GM19467 (cell line): Measurements from ENCODE around the gene DENND5B.

Source experiments
- ATAC-seq: cut with Tn5 transposase; IDR thresholded peaks from one replicate; pipeline ENCODE4 v1.9.1; 2021; ENCODE audit warnings: mild to moderate bottlenecking, moderate library complexity; ENCODE audit not compliant: unreplicated experiment

DENND5B gene

DNA sequence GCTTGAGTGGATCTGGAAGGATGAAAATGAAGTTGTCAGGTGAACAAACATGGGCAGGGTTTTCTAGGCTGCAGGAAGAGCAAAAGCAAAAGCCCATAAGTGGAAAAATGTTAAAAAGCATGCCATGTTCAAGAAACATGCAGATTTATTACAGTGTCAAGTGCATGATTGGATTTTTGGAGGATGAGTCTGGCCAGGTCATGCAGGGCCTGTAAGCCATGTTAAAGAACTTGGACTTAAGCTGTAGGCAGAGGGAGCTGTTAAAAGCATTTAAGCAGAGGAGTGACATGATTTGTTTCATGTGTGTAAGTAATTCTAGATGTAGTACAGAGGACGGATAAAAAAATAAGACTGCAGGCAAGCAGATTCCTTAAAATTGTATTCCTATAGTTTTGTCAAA is 248.7 kb downstream of the DENND5B start:
- no peak for ATAC-seq

GRCh38 chr12:31339831-31340622 is 250.9 kb downstream of the DENND5B start:
- ATAC-seq = no peak

- no peak for ATAC-seq
These were observed 253.0 kb downstream of the DENND5B start for GRCh38 chr12:31337952-31338351.
